ENCODE data around the gene PLD1.

DNA sequence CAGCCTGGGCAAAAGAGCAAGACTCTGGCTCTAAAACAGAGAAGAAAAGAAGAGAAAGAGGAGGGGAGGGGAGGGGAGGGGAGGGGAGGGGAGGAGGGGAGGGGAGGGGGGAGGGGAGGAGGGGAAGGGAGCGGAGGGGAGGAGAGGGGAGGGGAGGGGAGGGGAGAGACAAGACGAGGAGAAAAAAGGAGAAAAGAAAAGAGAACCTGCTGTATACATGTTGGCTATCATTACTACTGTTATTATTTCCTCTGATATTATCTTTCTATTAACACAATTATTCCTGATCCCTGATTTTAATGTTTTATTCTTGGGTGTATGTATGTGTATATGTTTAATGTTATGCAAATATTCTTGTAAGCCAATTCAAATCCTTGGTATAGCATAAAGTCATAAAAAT, 46.9 kb downstream of the PLD1 start:
- TF ChIP-seq, protein P1, sequence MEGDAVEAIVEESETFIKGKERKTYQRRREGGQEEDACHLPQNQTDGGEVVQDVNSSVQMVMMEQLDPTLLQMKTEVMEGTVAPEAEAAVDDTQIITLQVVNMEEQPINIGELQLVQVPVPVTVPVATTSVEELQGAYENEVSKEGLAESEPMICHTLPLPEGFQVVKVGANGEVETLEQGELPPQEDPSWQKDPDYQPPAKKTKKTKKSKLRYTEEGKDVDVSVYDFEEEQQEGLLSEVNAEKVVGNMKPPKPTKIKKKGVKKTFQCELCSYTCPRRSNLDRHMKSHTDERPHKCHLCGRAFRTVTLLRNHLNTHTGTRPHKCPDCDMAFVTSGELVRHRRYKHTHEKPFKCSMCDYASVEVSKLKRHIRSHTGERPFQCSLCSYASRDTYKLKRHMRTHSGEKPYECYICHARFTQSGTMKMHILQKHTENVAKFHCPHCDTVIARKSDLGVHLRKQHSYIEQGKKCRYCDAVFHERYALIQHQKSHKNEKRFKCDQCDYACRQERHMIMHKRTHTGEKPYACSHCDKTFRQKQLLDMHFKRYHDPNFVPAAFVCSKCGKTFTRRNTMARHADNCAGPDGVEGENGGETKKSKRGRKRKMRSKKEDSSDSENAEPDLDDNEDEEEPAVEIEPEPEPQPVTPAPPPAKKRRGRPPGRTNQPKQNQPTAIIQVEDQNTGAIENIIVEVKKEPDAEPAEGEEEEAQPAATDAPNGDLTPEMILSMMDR (IDR thresholded peaks at IDR 0.05), result no peak
- TF ChIP-seq POLR2AphosphoS5 (IDR thresholded peaks at IDR 0.05), result no peak

Measured in gastroesophageal sphincter (tissue), 3 donors.